ENCODE data around the gene CTTNBP2NL. TPM values are rescaled to one million over a fixed set of nuclear protein-coding genes. Genes with fewer than 3 reads are reported as not detected.

Gene CTTNBP2NL
- total and polyA plus RNA-seq, 2 experiments from 2014 or later: 18.5 to 31.0 TPM

DNA sequence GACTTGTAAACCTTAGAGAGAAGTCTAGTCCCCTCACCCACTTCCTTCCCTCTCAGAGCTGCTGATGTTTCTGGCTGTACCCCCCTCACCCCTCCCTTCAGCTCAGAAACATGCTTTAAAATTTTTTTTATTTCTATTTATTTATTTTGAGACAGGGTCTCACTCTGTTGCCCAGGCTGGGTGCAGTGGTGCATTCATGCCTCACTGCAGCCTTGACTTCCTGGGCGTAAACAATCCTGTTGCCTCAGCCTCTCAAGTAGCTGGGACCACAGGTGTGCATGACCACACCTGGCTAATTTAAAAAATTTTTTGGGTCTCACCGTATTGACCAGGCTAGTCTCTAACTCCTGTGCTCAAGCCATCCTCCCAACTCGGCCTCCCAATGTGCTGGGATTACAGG is 109.9 kb downstream of the CTTNBP2NL start:
- Mint-ChIP-seq H3K4me3 (no peak overlapping the region), H3K27ac (no peak overlapping the region), H3K9me3 (no peaks in the 10 kb centered on the region; the same call in 1 of the 3 replicates), H3K36me3 (ENCODE audit: low read depth) (no peaks in the 10 kb centered on the region; the same call in 2 of the 3 replicates), H3K27me3 (ENCODE audit: insufficient read depth, low read depth, poor library complexity) (peaks cover 76% of the 10 kb centered on the region), H3K4me1 (peaks cover 48% of the 10 kb centered on the region)
- no peaks in the 10 kb centered on the region for H3K9me2 ChIP-seq (ENCODE audit: insufficient read depth)
- H3K79me2 ChIP-seq (replicated peaks; ENCODE audit: insufficient read depth): no peaks in the 10 kb centered on the region
- no peak overlapping the region for H3K4me2 ChIP-seq
- peaks cover 40% of the 10 kb centered on the region for H3K4me1 ChIP-seq (ENCODE audit: insufficient read depth)
- H3K27me3 ChIP-seq (ENCODE audit: insufficient read depth): peaks cover 99% of the 10 kb centered on the region
- peaks cover 4% of the 10 kb centered on the region; the same call in 1 of the 2 replicates for H4K20me1 ChIP-seq (replicated peaks; ENCODE audit: insufficient read depth)
- peaks cover 7% of the 10 kb centered on the region; the same call in 1 of the 2 replicates for H3F3A ChIP-seq (replicated peaks; ENCODE audit: low read depth)
- no peaks in the 10 kb centered on the region for H3K36me3 ChIP-seq (ENCODE audit: insufficient read depth)
- H2AFZ ChIP-seq: no peak overlapping the region
- TF ChIP-seq NANOG (IDR thresholded peaks at IDR 0.05; ENCODE audit: borderline replicate concordance) (no peak), ZNF114 (CRISPR knock-in tag; IDR thresholded peaks at IDR 0.05) (no peak), STAT1 (IDR thresholded peaks at IDR 0.05; ENCODE audit: unreplicated experiment) (no peak), CREB1 (CRISPR knock-in tag; IDR thresholded peaks at IDR 0.05; ENCODE audit: low read depth) (no peak), EZH2 (IDR thresholded peaks at IDR 0.05; ENCODE audit: low read depth, unreplicated experiment) (no peak), ZNF331 (CRISPR knock-in tag; IDR thresholded peaks at IDR 0.05; ENCODE audit: low read depth) (no peak), JUNB (IDR thresholded peaks at IDR 0.05; ENCODE audit: unreplicated experiment) (no peak), POLR2AphosphoS5 (IDR thresholded peaks at IDR 0.05; ENCODE audit: low read depth) (no peak), EZH2phosphoT487 (IDR thresholded peaks at IDR 0.05; ENCODE audit: unreplicated experiment) (no peak)
- TF ChIP-seq, protein P1, sequence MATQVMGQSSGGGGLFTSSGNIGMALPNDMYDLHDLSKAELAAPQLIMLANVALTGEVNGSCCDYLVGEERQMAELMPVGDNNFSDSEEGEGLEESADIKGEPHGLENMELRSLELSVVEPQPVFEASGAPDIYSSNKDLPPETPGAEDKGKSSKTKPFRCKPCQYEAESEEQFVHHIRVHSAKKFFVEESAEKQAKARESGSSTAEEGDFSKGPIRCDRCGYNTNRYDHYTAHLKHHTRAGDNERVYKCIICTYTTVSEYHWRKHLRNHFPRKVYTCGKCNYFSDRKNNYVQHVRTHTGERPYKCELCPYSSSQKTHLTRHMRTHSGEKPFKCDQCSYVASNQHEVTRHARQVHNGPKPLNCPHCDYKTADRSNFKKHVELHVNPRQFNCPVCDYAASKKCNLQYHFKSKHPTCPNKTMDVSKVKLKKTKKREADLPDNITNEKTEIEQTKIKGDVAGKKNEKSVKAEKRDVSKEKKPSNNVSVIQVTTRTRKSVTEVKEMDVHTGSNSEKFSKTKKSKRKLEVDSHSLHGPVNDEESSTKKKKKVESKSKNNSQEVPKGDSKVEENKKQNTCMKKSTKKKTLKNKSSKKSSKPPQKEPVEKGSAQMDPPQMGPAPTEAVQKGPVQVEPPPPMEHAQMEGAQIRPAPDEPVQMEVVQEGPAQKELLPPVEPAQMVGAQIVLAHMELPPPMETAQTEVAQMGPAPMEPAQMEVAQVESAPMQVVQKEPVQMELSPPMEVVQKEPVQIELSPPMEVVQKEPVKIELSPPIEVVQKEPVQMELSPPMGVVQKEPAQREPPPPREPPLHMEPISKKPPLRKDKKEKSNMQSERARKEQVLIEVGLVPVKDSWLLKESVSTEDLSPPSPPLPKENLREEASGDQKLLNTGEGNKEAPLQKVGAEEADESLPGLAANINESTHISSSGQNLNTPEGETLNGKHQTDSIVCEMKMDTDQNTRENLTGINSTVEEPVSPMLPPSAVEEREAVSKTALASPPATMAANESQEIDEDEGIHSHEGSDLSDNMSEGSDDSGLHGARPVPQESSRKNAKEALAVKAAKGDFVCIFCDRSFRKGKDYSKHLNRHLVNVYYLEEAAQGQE (IDR thresholded peaks at IDR 0.05; ENCODE audit: unreplicated experiment): no peak
- TF ChIP-seq, protein P2, sequence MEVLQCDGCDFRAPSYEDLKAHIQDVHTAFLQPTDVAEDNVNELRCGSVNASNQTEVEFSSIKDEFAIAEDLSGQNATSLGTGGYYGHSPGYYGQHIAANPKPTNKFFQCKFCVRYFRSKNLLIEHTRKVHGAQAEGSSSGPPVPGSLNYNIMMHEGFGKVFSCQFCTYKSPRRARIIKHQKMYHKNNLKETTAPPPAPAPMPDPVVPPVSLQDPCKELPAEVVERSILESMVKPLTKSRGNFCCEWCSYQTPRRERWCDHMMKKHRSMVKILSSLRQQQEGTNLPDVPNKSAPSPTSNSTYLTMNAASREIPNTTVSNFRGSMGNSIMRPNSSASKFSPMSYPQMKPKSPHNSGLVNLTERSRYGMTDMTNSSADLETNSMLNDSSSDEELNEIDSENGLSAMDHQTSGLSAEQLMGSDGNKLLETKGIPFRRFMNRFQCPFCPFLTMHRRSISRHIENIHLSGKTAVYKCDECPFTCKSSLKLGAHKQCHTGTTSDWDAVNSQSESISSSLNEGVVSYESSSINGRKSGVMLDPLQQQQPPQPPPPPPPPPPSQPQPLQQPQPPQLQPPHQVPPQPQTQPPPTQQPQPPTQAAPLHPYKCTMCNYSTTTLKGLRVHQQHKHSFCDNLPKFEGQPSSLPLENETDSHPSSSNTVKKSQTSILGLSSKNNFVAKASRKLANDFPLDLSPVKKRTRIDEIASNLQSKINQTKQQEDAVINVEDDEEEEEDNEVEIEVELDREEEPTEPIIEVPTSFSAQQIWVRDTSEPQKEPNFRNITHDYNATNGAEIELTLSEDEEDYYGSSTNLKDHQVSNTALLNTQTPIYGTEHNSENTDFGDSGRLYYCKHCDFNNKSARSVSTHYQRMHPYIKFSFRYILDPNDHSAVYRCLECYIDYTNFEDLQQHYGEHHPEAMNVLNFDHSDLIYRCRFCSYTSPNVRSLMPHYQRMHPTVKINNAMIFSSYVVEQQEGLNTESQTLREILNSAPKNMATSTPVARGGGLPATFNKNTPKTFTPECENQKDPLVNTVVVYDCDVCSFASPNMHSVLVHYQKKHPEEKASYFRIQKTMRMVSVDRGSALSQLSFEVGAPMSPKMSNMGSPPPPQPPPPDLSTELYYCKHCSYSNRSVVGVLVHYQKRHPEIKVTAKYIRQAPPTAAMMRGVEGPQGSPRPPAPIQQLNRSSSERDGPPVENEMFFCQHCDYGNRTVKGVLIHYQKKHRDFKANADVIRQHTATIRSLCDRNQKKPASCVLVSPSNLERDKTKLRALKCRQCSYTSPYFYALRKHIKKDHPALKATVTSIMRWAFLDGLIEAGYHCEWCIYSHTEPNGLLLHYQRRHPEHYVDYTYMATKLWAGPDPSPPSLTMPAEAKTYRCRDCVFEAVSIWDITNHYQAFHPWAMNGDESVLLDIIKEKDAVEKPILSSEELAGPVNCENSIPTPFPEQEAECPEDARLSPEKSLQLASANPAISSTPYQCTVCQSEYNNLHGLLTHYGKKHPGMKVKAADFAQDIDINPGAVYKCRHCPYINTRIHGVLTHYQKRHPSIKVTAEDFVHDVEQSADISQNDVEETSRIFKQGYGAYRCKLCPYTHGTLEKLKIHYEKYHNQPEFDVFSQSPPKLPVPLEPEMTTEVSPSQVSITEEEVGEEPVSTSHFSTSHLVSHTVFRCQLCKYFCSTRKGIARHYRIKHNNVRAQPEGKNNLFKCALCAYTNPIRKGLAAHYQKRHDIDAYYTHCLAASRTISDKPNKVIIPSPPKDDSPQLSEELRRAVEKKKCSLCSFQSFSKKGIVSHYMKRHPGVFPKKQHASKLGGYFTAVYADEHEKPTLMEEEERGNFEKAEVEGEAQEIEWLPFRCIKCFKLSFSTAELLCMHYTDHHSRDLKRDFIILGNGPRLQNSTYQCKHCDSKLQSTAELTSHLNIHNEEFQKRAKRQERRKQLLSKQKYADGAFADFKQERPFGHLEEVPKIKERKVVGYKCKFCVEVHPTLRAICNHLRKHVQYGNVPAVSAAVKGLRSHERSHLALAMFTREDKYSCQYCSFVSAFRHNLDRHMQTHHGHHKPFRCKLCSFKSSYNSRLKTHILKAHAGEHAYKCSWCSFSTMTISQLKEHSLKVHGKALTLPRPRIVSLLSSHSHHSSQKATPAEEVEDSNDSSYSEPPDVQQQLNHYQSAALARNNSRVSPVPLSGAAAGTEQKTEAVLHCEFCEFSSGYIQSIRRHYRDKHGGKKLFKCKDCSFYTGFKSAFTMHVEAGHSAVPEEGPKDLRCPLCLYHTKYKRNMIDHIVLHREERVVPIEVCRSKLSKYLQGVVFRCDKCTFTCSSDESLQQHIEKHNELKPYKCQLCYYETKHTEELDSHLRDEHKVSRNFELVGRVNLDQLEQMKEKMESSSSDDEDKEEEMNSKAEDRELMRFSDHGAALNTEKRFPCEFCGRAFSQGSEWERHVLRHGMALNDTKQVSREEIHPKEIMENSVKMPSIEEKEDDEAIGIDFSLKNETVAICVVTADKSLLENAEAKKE (CRISPR knock-in tag; IDR thresholded peaks at IDR 0.05): no peak
- TF ChIP-seq, protein P3, sequence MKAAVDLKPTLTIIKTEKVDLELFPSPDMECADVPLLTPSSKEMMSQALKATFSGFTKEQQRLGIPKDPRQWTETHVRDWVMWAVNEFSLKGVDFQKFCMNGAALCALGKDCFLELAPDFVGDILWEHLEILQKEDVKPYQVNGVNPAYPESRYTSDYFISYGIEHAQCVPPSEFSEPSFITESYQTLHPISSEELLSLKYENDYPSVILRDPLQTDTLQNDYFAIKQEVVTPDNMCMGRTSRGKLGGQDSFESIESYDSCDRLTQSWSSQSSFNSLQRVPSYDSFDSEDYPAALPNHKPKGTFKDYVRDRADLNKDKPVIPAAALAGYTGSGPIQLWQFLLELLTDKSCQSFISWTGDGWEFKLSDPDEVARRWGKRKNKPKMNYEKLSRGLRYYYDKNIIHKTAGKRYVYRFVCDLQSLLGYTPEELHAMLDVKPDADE (IDR thresholded peaks at IDR 0.05): no peak
- TF ChIP-seq, protein P4, sequence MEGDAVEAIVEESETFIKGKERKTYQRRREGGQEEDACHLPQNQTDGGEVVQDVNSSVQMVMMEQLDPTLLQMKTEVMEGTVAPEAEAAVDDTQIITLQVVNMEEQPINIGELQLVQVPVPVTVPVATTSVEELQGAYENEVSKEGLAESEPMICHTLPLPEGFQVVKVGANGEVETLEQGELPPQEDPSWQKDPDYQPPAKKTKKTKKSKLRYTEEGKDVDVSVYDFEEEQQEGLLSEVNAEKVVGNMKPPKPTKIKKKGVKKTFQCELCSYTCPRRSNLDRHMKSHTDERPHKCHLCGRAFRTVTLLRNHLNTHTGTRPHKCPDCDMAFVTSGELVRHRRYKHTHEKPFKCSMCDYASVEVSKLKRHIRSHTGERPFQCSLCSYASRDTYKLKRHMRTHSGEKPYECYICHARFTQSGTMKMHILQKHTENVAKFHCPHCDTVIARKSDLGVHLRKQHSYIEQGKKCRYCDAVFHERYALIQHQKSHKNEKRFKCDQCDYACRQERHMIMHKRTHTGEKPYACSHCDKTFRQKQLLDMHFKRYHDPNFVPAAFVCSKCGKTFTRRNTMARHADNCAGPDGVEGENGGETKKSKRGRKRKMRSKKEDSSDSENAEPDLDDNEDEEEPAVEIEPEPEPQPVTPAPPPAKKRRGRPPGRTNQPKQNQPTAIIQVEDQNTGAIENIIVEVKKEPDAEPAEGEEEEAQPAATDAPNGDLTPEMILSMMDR (conservative IDR thresholded peaks at IDR 0.05; ENCODE audit: low read depth in 2 of 2): no peak
- DNase-seq (ENCODE audit: low spot score): no peak
- H3K4me3 ChIP-seq: no peak overlapping the region
- no peak overlapping the region for H3K27ac ChIP-seq (ENCODE audit: low read depth)
- no peak for ATAC-seq
